Fibroblast of lung (primary cell): ENCODE measurements around the gene TXNIP.

Experiments used
- CTCF ChIP-seq, 2 donors: IDR thresholded peaks in 1 of 2; conservative IDR thresholded peaks in 1 of 2; 1 replicate in 1 of 2; 2 replicates in 1 of 2; pipeline ENCODE4 v1.5.1; 2011 to 2012; ENCODE audit warnings: low read length in 2 of 2, control low read depth in 1 of 2, inconsistent platforms in 1 of 2, low read depth in 1 of 2, mild to moderate bottlenecking in 1 of 2
- EZH2 ChIP-seq: IDR thresholded peaks from 2 replicates; pipeline ENCODE4 v1.5.1; 2012; ENCODE audit warnings: low read length, control low read depth, mild to moderate bottlenecking; ENCODE audit errors: missing control alignments

GRCh38 chr1:145983960-145984830 lies 12.2 kb downstream of the TXNIP start:
- TF ChIP-seq CTCF (conservative IDR thresholded peaks at IDR 0.05 in 1 of 2, IDR thresholded peaks at IDR 0.05 in 1 of 2; ENCODE audit: low read depth in 1 of 2, low read length in 2 of 2) (no peak), EZH2 (no peak)
